IMR-90 (cell line): ENCODE results near the gene ITLN1. TPM values are rescaled to one million over a fixed set of nuclear protein-coding genes. Genes with fewer than 3 reads are reported as not detected.
"Not testable (repeated sequence)": the region's sequence is repeated elsewhere in the genome, so short reads cannot be mapped to it uniquely, and the experiment has no call there.

Source experiments
- ATAC-seq: fragments of 200-7000 bp; cut with Tn5 transposase; 2 replicates; pipeline ENCODE4 v1.9.1; 2020; ENCODE audit warnings: low read depth, mild to moderate bottlenecking, moderate library complexity
- BruUV-seq: library from RNA; stranded (reverse); fragments of 400-500 nt; replicated peaks from 2 replicates; lab custom pipeline; 2021; lab: Mats Ljungman, UMichigan
- CTCF ChIA-PET: fragments of 300-600 bp; formaldehyde crosslinking; extraction: SDS; loops from one replicate; lab custom pipeline; 2021; ENCODE audit warnings: antibody characterized with exemption; lab: Yijun Ruan, JAX
- POLR2A ChIA-PET: fragments of 300-600 bp; sonication (Branson Sonifier 250); formaldehyde crosslinking; loops from one replicate; lab custom pipeline; 2022; ENCODE audit warnings: antibody characterized with exemption; ENCODE audit not compliant: unreplicated experiment; lab: Charles Lee
- DNase-seq: peaks from one replicate; pipeline ENCODE4 v3.0.0; 2013
- H2AFZ ChIP-seq: replicated peaks from 2 replicates; pipeline ENCODE3; 2013; ENCODE audit warnings: low read length, mild to moderate bottlenecking; ENCODE audit not compliant: poor library complexity
- H2AK5ac ChIP-seq: 2 replicates; pipeline ENCODE4 v1.6.1; 2013; ENCODE audit warnings: low read depth, low read length, inconsistent platforms
- H2AK9ac ChIP-seq: replicated peaks from 2 replicates; pipeline ENCODE3; 2013; ENCODE audit warnings: mild to moderate bottlenecking, low read depth, low read length, moderate library complexity; ENCODE audit not compliant: poor library complexity
- H2BK120ac ChIP-seq: 2 replicates; pipeline ENCODE4 v1.6.1; 2013; ENCODE audit warnings: low read depth, low read length, inconsistent platforms
- H2BK15ac ChIP-seq: 3 replicates; pipeline ENCODE4 v1.6.1; 2013; ENCODE audit warnings: low read depth, low read length, inconsistent platforms
- H2BK20ac ChIP-seq: 2 replicates; pipeline ENCODE4 v1.6.1; 2013; ENCODE audit warnings: low read depth, mild to moderate bottlenecking, inconsistent platforms, low read length, moderate library complexity
- H2BK5ac ChIP-seq: 2 replicates; pipeline ENCODE4 v1.6.1; 2013; ENCODE audit warnings: mild to moderate bottlenecking, low read depth, low read length, inconsistent platforms; ENCODE audit not compliant: poor library complexity, severe bottlenecking
- H3K14ac ChIP-seq: replicated peaks from 2 replicates; pipeline ENCODE4 v1.6.1; 2013; ENCODE audit warnings: low read depth, low read length, inconsistent platforms
- H3K18ac ChIP-seq: 2 replicates; pipeline ENCODE4 v1.6.1; 2013; ENCODE audit warnings: low read depth, low read length, control low read depth
- H3K23ac ChIP-seq: 2 replicates; pipeline ENCODE4 v1.6.1; 2013; ENCODE audit warnings: low read depth, low read length, inconsistent platforms
- H3K27ac ChIP-seq: 2 replicates; pipeline ENCODE4 v1.5.1; 2013; ENCODE audit warnings: mild to moderate bottlenecking, control low read depth, low read length; ENCODE audit not compliant: insufficient read depth
- H3K27me3 ChIP-seq: 2 replicates; pipeline ENCODE4 v1.6.1; 2013; ENCODE audit warnings: low read length; ENCODE audit not compliant: control insufficient read depth, insufficient read depth
- H3K36me3 ChIP-seq: 2 replicates; pipeline ENCODE4 v1.6.1; 2013; ENCODE audit warnings: low read length, mixed read lengths; ENCODE audit not compliant: control insufficient read depth, insufficient read depth
- H3K4ac ChIP-seq: 2 replicates; pipeline ENCODE4 v1.6.1; 2013; ENCODE audit warnings: low read depth, low read length, inconsistent platforms
- H3K4me1 ChIP-seq: 2 replicates; pipeline ENCODE4 v1.6.1; 2013; ENCODE audit warnings: low read length, mixed read lengths; ENCODE audit not compliant: control insufficient read depth, insufficient read depth
- H3K4me2 ChIP-seq: 2 replicates; pipeline ENCODE4 v1.6.1; 2013; ENCODE audit warnings: low read depth, mild to moderate bottlenecking, control low read depth, low read length, moderate library complexity
- H3K4me3 ChIP-seq: 2 replicates; pipeline ENCODE4 v1.5.1; 2013; ENCODE audit warnings: low read depth, mild to moderate bottlenecking, control low read depth, low read length, moderate library complexity; ENCODE audit not compliant: insufficient read depth
- H3K56ac ChIP-seq: 2 replicates; pipeline ENCODE4 v1.6.1; 2013; ENCODE audit warnings: low read length, inconsistent platforms; ENCODE audit not compliant: insufficient read depth; ENCODE audit errors: extremely low read depth
- H3K79me1 ChIP-seq, 2 experiments: 2 replicates each; pipeline ENCODE4 v1.6.1; 2013; ENCODE audit warnings: low read length in 2 of 2, inconsistent platforms in 1 of 2, low read depth in 1 of 2
- H3K9ac ChIP-seq: 2 replicates; pipeline ENCODE4 v1.6.1; 2013; ENCODE audit warnings: low read depth, low read length, control low read depth
- H3K9me1 ChIP-seq: 2 replicates; pipeline ENCODE4 v1.6.1; 2013; ENCODE audit warnings: low read length, inconsistent platforms; ENCODE audit not compliant: insufficient read depth
- H3K9me3 ChIP-seq: 2 replicates; pipeline ENCODE4 v1.6.1; 2013; ENCODE audit warnings: low read length; ENCODE audit not compliant: control insufficient read depth, insufficient read depth
- H4K20me1 ChIP-seq: 2 replicates; pipeline ENCODE4 v1.6.1; 2013; ENCODE audit warnings: low read length, inconsistent platforms; ENCODE audit not compliant: insufficient read depth
- H4K5ac ChIP-seq: 2 replicates; pipeline ENCODE4 v1.6.1; 2013; ENCODE audit warnings: mild to moderate bottlenecking, low read depth, low read length, control low read depth
- H4K8ac ChIP-seq, 2 experiments: 2 replicates each; pipeline ENCODE4 v1.6.1; 2013; ENCODE audit warnings: low read depth in 2 of 2, low read length in 2 of 2, control low read depth in 1 of 2, inconsistent platforms in 1 of 2
- H4K91ac ChIP-seq: 2 replicates; pipeline ENCODE4 v1.6.1; 2013; ENCODE audit warnings: low read depth, low read length, inconsistent platforms; ENCODE audit not compliant: insufficient read depth
- BHLHE40 ChIP-seq: fragments of 150-350 bp; IDR thresholded peaks from 2 replicates; pipeline ENCODE4 v1.6.1; 2016; ENCODE audit warnings: mild to moderate bottlenecking, low read depth, low read length
- ELK1 ChIP-seq: fragments of 150-350 bp; IDR thresholded peaks from 2 replicates; pipeline ENCODE4 v1.6.1; 2016; ENCODE audit warnings: low read depth, mild to moderate bottlenecking, low read length, moderate library complexity, borderline replicate concordance
- POLR2A ChIP-seq: IDR thresholded peaks from 2 replicates; pipeline ENCODE4 v1.6.1; 2012; ENCODE audit warnings: mild to moderate bottlenecking, low read depth, low read length
- RAD21 ChIP-seq: IDR thresholded peaks from 2 replicates; pipeline ENCODE4 v1.6.1; 2012; ENCODE audit warnings: low read length, improper control_type of control experiment
- WGBS, 2 experiments: methylation state at CpG; one replicate each; pipeline versions ENCODE4 v1.1.5 to v1.1.7; 2013; ENCODE audit warnings: missing lambda C conversion rate in 2 of 2; ENCODE audit not compliant: insufficient read length in 1 of 2; ENCODE audit errors: extremely low coverage in 2 of 2; 5-methylcytosine and 5-hydroxymethylcytosine counted together
- dilution Hi-C: fragments of 300-500 bp; cut with HindIII; formaldehyde crosslinking; loops from one replicate; pipeline ENCODE4 v1.14.3; 2018; ENCODE audit warnings: low sequenced_read_pairs; ENCODE audit not compliant: unreplicated experiment
- in situ Hi-C: fragments of 300-500 bp; cut with MboI; formaldehyde crosslinking; loops from 3 replicates; pipeline ENCODE4 v1.14.3; 2019; ENCODE audit warnings: low sequenced_read_pairs, inconsistent platforms, mixed read lengths
- intact Hi-C: fragments of 100-400 bp; cut with micrococcal nuclease; formaldehyde crosslinking; loops from 2 replicates; pipeline ENCODE4 v1.10.0; 2022
- polyA plus RNA-seq, 3 experiments: library from polyadenylated mRNA; depleted of rRNA; stranded (reverse); fragments of >200 nt; gene quantifications; 2 replicates each; pipeline ENCODE4 v1.2.3, GENCODE V29; 2012; ENCODE audit warnings: low replicate concordance in 1 of 3
- total RNA-seq: library from RNA; depleted of rRNA; stranded (reverse); fragments of >200 nt; gene quantifications from 2 replicates; pipeline ENCODE4 v1.2.3, GENCODE V29; 2012

Gene ITLN1
- total and polyA plus RNA-seq, 2 of the 4 experiments (the other 2 are of a cell fraction) = not detected

- no peaks in the 10 kb centered on the region for H3K4me1 ChIP-seq
- H3K9ac ChIP-seq = no peak overlapping the region
- no peak overlapping the region for H3K56ac ChIP-seq
- no peak for ATAC-seq
- no peak overlapping the region for H3K14ac ChIP-seq
- no peaks in the 10 kb centered on the region for H3K27me3 ChIP-seq
- intact Hi-C loops = no loop called here
- H3K4me3 ChIP-seq = no peak overlapping the region
- H2AFZ ChIP-seq = no peak overlapping the region
- no peak overlapping the region for H2BK5ac ChIP-seq
- no peaks in the 10 kb centered on the region for H3K9me3 ChIP-seq
- no peaks in the 10 kb centered on the region for H3K79me1 ChIP-seq
- WGBS, 2 experiments = no CpG with 5 or more reads among the region's 5 CpGs
- no peak overlapping the region for H4K91ac ChIP-seq
- H2BK120ac ChIP-seq = no peak overlapping the region
- no peaks in the 10 kb centered on the region for H3K9me1 ChIP-seq
- no peaks in the 10 kb centered on the region for H3K36me3 ChIP-seq
- TF ChIP-seq ELK1 (no peak), POLR2A (no peak), RAD21 (no peak), BHLHE40 (no peak)
- no peak overlapping the region for H3K4ac ChIP-seq
- H2AK9ac ChIP-seq = no peak overlapping the region
- in situ Hi-C loops = no loop called here
- dilution Hi-C loops = no loop called here
- no peak overlapping the region for H2AK5ac ChIP-seq
- no TSS peak for BruUV-seq
- H2BK15ac ChIP-seq = no peak overlapping the region
- no peaks in the 10 kb centered on the region for H4K20me1 ChIP-seq
- no peak overlapping the region for H3K27ac ChIP-seq
- no peak overlapping the region for H3K18ac ChIP-seq
- CTCF ChIA-PET = no interaction called here
- no peak overlapping the region for H3K4me2 ChIP-seq
- no peak overlapping the region for H2BK20ac ChIP-seq
- no peak overlapping the region for H4K5ac ChIP-seq
- no peak for DNase-seq
- no peak overlapping the region for H3K23ac ChIP-seq
- no peak overlapping the region for H4K8ac ChIP-seq
- POLR2A ChIA-PET = no interaction called here
Observed at GRCh38 chr1:160876311-160876710, 8.7 kb downstream of the ITLN1 start.

- H4K5ac ChIP-seq, H4K8ac ChIP-seq, H3K36me3 ChIP-seq, H3K4me1 ChIP-seq, H2AK5ac ChIP-seq, H3K56ac ChIP-seq, H3K9ac ChIP-seq, H3K27me3 ChIP-seq, H2BK20ac ChIP-seq, H2AFZ ChIP-seq, dilution Hi-C loops, H3K14ac ChIP-seq, H3K27ac ChIP-seq, DNase-seq, H3K9me1 ChIP-seq, BruUV-seq, H3K79me1 ChIP-seq, H2BK5ac ChIP-seq, H2BK120ac ChIP-seq, H2AK9ac ChIP-seq, intact Hi-C loops, H4K91ac ChIP-seq, H3K18ac ChIP-seq, H4K20me1 ChIP-seq, in situ Hi-C loops, ATAC-seq, H3K23ac ChIP-seq, H3K4me3 ChIP-seq, H3K4ac ChIP-seq, H2BK15ac ChIP-seq, H3K4me2 ChIP-seq, POLR2A ChIA-PET, H3K9me3 ChIP-seq, CTCF ChIA-PET: not testable (repeated sequence)
- no CpG with 5 or more reads among the region's 4 CpGs for WGBS, 2 experiments
Observed at GRCh38 chr1:160875591-160875990, 9.4 kb downstream of the ITLN1 start.
